Stimulated activated CD8-positive, alpha-beta memory T cell treated with anti-CD3 and anti-CD28 coated beads, Interleukin-15, amount 100 ng/mL, for 4 hours (primary cell): ENCODE measurements around the gene NPTX1.
"Not testable (repeated sequence)": the region's sequence is repeated elsewhere in the genome, so short reads cannot be mapped to it uniquely, and the experiment has no call there.

Source experiments
- DNase-seq, 2 donors: peaks; one replicate each; pipeline ENCODE4 v3.0.0-alpha.2; 2020; ENCODE audit warnings: low read depth in 2 of 2

The NPTX1 gene, protein sequence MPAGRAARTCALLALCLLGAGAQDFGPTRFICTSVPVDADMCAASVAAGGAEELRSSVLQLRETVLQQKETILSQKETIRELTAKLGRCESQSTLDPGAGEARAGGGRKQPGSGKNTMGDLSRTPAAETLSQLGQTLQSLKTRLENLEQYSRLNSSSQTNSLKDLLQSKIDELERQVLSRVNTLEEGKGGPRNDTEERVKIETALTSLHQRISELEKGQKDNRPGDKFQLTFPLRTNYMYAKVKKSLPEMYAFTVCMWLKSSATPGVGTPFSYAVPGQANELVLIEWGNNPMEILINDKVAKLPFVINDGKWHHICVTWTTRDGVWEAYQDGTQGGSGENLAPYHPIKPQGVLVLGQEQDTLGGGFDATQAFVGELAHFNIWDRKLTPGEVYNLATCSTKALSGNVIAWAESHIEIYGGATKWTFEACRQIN

DNA sequence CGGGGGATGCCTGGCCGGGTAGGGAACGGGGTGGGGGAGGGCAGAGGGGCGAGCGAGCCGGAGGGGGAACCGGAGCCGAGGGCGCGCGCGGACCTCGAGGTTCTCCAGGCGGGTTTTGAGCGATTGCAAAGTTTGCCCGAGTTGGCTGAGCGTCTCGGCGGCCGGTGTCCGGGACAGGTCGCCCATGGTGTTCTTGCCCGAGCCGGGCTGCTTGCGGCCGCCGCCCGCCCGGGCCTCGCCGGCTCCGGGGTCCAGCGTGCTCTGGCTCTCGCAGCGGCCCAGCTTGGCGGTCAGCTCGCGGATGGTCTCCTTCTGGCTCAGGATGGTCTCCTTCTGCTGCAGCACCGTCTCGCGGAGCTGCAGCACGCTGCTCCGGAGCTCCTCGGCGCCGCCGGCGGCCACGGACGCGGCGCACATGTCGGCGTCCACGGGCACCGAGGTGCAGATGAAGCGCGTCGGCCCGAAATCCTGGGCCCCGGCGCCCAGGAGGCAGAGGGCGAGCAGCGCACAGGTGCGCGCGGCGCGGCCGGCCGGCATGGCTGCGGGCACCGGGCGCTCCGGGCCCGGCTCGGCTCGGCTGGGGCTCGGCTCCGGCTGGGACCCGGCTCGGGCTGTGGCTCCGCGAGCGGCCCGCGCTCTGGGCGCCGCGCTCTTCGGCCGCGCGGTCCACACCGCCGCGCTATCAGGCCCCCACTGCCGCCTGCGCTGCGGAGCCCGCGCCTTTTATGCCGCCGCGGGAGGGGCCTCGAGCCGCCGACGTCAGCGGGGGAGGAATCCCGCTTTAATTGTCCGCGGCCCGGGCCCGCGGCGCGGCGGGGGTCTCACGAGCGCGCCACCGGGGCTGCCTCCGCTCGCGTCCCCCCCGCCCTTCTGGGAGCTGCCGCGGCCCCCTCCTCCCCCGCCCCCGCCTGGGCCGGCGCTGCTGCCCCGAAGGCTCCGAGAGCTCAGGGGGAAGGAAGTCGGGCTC lies at the start of gene NPTX1:
Gene NPTX1, minus strand, starts transcription at position 698 of the 967 bp plus-strand sequence. Its CDS starts 161 bp downstream, at position 537.
- DNase-seq = no peak

DNA sequence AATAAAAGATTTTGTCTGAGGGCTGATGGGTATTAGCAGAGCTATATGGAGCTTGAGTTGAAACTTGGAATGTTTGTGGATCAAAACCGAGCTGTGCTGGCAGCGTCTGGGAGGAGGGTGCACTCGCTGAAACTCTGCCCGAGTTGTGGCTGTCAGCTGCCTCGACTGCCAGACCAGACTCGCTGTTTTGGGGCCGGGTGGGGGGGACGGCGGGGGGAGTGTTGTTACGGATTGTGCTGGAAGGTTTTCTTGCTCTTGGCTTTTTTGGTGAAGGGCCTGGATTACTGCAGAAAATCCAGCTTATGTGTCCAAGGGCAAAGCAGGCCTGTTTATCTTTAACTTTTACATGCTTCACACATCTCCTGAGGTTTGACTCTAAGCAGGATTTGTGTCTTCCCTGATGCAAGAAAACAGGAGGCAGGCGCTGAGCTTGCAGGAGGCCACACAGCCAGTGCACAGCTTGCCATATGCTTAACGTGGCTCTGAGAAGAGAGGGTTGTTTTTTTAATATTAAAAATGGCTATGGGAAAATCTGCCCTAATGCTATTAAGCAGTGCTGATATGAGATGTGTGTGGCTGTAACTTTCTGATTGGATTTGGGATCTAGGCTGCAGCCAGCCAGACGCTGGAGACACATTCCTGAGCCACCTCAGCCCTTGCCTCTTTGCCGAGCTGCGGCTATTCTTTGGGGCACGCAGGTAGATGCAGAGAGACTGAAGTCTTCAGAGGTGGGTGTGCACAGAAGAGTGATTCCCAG lies 47.7 kb upstream of the NPTX1 start:
- no peak for DNase-seq

DNA sequence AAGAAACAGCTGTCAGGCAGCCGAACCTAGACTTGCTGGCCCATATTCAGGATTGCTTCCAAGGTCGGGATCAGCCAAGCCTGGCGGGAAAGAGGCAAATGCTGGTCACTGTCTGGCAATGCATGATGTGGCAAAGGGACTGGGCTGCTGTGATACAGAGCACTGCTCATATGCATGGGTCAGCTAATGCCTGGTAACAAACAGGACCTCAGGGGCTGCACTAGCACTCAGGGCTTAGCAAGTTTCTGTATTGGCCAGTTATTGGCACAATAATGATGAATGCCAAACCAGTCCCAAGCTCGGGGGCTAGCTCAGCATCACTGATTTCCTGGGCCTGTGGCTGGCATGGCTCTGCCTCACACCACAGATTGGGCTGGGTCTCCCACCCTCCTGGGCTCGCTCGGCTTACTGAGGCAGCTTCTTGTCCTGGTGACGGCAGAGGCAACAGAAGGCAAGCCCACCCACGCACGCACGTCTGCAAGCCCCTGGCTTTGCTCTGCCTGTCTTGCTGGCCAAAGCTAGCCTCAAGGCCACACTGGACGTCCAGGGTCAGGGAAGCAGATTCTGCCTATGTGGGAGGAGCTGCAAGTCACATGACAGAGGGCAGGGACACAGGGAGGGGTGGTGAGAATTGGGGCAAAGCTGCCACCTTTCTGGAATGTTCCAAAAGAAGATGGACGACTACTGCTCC lies 46.8 kb upstream of the NPTX1 start:
- no peak for DNase-seq

DNA sequence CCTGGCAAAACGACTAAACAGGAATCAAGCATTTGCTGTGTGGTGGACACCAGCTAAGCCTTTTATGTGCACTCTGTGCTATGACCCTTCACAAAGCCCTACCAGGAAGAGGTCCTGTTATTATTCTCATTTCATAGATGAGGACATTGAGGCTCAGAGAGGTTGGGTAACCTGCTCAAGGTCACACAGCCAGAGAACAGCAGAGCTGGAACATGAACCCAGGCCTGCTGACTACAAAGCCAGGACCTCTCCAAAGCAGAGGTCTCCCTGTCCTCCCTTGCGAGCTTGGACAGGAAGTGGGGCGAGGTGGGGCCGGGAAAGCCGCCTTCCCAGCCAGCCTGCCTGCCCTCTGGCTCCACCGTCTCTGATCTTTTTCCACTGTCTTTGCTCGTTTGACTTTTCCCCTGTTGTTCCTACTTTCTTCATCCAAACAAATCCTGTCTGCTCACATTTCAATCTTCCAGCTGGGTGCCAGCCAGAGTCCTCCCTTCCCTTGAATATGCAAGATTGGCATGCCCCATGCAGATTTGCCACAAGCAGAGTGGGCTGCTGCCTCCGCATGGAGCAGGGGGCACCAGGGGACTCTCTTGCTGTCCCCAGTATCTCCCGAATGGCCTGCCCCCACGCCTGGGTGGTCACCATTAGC lies 44.5 kb upstream of the NPTX1 start:
- DNase-seq = no peak

DNA sequence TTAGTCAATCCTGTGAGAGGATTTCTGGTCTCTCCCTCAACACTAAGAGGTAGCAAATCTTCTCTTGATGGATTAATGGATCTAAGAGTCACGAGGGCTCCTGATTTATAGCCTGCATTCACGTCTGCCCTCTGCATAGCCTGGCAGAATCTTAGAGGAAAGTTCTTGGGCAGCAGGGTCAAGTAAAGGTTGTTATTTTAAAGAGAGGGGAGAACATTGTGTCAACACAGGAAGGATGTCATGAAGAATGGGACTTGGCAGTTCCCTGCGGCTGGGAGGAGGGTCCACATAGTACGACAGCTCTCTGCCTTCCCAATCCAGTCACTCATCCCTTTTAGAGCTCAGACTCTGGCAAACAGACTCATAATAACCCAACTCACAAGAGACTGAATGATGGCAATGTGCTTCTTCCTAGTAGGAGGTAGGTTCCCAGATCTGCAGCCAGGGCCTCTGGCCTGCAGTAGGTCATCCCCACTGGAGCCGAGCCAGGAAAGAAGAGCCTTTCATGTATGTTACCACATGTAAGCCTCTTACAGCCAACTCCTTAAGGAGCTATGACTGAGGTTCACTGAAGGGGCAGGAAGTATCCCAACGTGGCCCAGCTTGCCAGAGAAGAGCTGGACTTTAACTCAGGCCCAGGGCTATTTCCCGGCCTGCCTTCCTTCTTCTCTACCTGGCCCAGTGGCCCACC lies 42.8 kb upstream of the NPTX1 start:
- DNase-seq = no peak

DNA sequence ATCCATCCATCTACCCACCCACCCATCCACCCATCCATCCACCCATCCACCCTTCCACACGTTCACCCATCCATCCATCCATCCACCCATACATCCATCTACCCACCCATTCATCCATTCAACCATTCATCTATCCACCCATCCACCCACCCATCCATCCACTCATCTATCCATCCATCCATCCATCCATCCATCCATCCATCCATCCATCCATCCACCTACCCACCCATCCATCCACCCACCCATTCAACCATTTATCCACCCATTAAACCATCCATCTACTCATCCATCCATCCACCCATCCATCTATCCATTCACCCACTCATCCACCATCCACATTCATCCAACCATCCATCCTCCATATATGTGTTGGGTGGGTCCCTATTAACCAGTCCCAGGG lies 42.0 kb upstream of the NPTX1 start:
- DNase-seq = no peak

DNA sequence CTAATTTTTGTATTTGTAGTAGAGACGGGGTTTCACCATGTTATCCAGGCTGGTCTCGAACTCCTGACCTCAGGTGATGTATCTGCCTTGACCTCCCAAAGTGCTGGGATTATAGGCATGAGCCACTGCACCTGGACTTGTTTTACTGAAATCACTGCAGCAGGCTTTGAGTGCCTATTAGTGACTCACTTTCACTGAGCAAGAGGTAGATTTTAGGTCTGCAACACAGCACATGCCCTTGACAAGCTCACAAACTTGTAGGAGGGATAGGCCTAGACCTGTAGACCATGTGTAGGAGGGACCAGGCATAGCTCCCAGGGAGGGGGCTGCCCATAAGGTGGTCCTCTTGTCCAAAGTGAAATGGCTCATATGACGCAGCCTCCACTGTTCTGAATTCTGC lies 41.2 kb upstream of the NPTX1 start:
- no peak for DNase-seq

DNA sequence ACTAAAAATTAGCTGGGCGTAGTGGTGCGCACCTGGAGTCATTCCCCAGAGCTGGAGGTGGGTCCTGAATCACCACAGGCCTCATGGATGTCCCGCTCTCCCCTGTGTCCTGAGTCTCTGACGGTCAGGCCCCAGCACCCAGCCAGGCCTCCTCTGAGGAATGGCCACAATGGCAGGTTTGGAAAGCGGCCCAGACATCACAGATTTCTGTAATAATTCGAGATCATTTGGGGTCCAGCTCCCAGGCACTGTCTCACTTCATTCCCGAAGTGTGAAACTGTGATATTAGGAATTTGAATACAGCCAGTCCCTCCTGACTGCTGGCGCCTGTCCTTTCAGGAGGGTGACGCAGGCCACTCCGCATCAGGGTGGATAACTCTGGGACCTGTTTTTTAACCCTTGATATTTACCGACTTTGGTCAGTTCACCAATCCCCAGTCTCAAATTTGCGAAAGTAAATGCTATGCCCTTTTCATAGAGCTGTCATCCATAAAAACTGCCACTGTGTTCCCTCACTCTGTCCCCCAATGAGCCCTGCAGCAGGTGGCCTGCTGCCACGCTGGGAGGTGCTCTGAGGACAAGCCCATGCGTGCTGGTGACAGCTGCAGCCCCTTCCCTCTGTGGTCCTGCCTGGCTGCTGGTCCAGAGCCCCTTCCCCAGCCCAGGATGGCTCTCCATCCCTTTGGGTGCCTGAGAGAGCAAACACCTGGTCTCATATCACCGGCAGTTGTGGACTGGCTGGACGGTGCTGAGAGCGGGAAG lies 39.9 kb upstream of the NPTX1 start:
- no peak for DNase-seq

DNA sequence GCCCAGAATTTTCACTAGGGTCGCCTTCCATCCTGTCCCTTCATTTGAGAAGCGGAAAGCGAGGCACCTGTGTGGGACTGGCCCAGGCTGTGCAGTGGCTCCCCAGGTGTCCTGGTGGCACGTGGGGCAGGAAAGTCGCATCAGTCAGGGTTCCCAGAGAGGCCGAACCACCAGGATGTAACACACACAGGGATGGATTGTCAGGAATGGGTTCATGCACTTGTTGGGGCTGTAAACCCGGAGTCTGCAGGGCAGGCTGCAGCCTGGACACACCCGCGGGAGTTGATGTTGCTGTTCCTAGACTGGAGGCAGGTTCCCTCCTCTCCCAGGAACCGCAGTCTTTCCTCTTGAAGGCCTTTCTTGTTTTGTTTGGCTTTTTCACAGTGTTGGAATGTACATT lies 37.5 kb upstream of the NPTX1 start:
- DNase-seq = no peak

DNA sequence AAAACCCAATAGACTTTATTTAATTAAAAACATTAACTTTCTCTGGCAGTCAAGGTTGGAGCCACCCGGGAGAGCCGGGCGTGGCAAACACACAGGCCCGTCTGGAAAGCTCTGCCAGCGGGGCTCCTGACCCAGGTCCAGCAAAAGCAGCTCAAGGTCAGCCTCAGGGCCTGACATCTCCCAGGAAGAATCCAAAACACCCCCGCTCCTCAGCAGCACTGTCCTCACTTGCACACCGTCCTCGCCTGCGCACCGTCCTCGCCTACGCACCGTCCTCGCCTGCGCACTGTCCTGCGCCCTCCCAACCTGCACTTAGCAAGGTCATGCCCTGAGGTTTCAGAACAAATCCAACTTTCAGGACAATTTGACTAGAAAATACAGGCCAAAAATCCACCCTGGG lies 36.8 kb upstream of the NPTX1 start:
- no peak for DNase-seq

DNA sequence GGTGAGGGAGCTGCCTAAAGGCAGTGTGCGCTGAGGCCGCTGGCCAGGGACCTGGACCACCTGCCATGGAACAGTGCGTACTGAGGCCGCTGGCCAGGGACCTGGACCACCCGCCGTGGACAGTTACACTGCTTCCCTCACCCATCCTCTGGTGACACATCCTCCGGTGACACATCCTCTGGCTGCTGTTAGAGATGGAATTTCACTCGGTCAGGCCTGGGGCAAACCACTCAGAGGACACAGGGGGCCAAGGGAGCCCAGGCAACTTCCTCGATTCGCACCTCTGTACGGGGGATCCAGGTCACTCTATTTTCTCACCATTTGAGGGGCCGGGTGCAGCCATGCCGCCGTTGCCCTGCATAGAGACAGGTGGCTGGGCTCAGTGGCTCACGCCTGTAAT lies 35.8 kb upstream of the NPTX1 start:
- DNase-seq = no peak

DNA sequence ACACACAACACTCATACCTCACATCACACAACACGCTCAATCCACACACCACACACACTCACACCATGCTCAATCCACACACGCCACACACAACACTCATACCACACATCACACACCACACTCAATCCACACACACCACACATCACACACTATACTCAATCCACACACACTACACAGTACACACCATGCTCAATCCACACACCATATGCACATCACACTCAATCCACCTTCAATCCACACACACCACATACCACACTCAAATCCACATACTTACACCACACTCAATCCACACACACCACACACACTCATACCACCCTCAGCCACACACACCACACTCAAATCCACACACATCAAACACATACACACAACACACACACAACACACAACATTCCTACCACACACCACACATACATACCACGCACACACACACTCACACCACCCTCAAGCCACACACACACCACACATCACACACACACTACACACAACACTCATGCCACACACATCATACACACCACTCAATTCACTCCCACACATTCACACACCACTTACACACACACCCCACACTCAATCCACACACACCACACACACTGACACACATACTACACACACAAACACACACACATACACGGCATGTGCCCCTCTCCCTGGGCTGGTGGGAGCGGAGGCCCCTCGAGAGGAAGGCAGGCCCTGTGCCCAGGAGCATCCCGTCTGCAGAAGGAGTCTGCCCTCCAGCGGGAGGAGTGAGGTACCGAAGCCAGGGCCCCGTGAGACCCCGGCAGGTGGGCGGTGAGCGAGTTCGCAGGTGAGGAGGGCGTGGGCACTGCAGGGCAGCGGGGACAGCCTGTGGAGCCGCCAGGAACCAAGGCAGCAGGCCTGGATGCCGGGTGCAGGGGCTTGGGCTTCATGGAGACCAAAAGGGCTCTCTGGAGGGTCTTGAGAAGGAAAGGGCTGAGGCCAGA lies 35.1 kb upstream of the NPTX1 start:
- DNase-seq = no peak

DNA sequence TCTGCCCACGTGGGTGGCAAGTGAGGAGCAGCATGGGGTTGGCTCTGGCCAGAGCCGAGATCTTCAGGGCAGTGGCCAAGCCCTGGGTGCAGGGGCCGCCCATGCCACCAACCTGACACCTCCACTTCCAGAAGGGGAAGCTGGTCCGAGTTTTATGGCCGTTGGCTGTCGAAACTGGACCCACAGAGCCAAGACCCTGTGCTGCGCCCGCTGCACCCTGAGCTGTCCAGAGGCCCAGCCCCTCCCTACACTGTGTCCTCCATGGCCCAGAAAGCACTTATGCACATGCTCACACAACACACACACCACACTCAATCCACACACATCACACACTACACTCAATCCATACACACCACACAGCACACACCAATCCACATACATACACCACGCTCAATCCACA lies 34.4 kb upstream of the NPTX1 start:
- DNase-seq = no peak

DNA sequence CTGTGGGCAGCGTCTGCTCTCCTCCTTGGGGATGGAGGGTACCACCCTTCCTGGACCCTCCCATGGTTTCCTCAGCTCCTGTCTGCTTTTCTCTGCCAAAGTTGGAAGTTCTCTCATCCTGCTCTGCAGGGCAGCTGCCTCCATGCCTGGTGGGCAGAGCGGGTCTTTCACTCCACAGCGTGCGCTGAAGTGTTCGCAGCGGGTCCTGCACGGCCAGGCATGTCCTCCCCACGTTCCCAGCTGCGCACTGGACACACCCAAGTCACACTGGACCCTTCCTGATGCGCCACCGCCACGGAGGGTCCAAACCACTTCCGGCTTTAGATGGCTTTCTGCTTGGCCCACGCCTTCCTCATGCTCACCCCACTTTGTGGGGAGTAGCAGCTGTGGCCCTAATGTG lies 33.7 kb upstream of the NPTX1 start:
- DNase-seq = no peak

DNA sequence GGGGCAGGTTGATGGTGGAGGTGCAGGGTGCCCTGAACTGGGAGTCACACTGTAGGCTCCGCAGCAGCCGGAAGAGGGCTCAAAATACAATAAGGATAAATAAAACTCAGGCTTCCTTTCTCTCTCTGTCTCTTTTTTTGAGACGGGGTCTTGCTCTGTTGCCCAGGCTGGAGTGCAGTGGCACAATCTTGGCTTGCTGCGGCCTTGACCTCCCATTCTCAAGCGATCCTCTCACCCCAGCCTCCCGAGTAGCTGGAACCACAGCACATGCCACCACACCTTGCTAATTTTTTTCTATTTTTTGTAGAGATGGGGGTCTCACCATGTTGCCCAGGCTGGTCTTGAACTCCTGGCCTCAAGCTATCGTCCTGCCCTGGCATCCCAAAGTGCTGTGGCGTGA lies 32.9 kb upstream of the NPTX1 start:
- DNase-seq = no peak

DNA sequence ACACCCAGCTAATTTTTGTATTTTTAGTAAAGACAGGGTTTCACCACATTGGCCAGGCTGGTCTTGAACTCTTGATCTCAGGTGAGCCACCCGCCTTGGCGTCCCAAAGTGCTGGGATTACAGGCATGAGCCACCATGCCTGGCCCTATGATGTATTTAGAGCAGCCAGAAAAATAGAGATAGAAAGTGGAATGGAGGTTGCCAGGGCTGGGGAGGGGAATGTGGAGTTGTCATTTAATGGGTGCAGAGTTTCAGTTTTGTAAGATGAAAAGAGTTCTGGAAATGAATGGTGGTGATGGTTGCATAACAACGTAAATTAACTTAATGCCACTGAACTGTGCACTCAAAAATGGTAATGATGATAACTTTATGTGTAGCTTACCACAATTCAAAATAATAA lies 31.6 kb upstream of the NPTX1 start:
- no peak for DNase-seq

DNA sequence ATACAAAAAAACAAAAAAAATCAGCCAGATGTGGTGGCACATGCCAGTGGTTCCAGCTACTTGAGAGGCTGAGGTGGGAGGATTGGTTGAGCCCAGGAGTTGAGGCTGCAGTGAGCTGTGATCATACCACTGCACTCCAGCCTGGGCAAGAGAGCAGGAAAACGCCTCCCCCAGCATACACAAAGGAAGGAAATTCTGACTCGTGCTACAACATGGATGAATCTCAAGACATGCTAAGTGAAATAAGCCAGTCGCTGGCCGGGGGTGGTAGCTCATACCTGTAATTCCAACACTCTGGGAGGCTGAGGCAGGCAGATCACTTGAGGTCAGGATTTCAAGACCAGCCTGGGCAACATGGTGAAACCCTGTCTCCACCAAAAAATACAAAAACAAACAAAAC lies 30.8 kb upstream of the NPTX1 start:
- DNase-seq = not testable (repeated sequence)

DNA sequence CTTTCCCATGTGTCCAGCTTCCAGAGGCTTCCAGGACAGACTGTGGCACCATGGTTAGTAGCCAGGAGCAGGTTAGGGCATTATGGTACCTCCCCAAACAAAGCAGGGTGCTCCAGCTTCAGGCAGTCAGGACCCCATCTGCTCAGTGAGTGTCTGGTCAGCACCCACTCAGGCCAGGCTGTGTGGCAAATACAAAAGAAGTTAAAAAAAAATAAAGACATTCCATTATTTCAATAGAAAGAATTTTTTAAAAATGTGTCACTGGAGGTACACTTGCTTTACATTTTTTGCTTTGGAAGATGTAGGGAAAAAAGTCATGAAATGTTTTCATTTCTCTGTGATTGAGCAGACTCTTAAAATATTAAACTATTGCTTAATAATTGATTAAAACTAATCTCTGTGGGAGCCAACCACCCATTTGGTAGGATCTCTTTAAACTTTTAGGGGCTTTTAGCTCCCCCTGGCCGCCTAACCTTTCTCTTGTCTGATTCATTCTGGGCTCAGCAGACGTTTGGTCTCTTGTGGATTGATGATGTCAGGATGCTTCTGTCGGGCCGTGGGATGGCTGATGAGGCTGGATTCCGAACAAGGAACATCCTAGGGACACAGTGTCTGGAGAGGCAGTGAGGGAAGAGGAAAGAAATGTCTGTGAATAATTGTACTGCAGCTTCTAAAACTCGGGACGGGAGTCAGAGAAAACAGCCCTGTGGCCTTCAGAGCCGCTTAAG lies 28.4 kb upstream of the NPTX1 start:
- DNase-seq = no peak
